Epidermal melanocyte (primary cell): ENCODE data around the gene CNTNAP2.

ENCODE experiments used
- DNase-seq: peaks from one replicate; pipeline ENCODE4 v3.0.0; 2011; ENCODE audit warnings: low spot score; ENCODE audit not compliant: insufficient read length

Gene CNTNAP2

DNA sequence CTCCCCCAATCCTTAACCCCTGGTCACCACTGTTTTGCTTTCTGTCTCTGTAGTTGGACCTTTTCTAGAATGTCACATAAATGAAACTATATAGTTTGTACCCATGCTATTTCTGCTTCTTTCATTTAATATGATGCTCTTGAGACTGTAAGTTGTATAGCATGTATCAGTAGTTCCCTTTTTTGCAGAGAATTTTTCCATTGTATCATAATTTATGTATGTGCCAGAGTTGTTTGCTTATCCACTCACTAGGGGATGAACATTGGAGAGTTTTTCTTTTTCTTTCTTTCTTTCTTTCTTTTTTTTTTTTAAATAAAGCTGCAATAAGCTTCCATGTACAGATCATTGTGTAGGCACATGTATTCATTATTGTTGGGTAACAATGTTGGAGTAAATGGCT, 544.8 kb downstream of the CNTNAP2 start:
- no peak for DNase-seq

GRCh38 chr7:146661929-146662328, 545.3 kb downstream of the CNTNAP2 start:
- DNase-seq, result no peak

GRCh38 chr7:146665023-146665422, 548.4 kb downstream of the CNTNAP2 start:
- DNase-seq, result no peak

- DNase-seq, result no peak
Measured at GRCh38 chr7:146670532-146670931, 553.9 kb downstream of the CNTNAP2 start.

GRCh38 chr7:146681487-146681886, 564.9 kb downstream of the CNTNAP2 start:
- no peak for DNase-seq

DNA sequence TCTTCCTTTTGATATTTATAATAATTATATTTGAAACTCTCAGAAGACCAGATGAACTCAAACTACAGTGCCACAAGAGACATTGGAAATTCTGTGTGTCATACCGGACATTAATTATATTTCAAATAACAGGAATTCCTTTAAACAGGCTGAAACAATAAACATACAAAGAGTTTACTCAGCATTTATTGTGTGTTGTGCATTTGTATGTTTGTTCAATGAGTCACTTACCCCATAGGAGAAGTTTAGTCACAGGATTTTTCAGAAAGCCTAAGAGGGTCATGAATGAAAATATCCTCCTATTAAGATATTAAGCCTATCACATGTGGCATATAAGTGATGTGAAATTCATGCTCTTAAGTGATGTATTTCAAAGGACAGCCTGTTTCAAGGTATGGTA, 566.8 kb downstream of the CNTNAP2 start:
- no peak for DNase-seq

DNA sequence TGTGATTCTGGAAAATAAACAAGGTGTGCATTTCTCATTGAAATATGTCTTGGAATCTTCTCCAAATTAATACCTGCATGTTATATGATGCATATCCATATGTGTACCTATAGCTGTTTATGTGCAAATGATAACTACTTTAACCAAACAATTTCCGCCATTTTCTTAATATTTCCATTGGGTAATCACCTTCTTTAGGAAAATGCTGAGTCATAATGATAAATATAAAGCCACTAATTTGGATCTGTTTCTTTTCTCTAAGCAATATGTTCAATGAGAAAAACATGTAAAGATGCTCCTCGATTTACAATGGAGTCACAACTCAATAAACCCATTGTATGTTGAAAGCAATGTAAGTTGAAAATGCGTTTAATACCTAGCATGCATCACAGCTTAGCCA, 574.4 kb downstream of the CNTNAP2 start:
- DNase-seq, result no peak

- no peak for DNase-seq
Measured at GRCh38 chr7:146698995-146699610, 582.5 kb downstream of the CNTNAP2 start.

DNA sequence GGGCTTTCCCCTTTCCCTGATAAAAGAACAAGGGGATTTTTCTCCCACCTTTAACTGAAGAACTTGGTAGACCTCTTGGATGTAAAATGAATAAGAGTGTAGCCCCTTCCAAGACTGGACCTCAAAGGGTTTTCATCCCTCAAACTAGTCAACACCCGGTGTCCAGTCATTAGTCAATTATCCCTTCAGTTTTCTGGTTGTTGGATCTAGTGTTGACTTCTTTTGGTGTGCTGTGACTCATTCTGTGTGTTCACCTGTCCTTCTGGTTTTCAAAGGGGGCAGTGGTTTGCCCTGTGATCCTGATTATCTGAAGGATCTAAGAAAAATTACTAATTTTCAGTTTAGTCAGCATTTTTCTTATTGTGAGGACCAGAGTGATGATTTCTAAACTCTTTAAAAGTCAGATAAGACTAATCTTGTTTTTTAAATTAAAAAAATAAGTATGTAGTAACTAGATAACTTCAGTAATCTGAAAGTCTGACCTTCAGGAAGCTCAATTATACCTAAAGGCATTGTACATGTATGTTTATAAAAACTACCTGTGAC, 583.5 kb downstream of the CNTNAP2 start:
- no peak for DNase-seq

- no peak for DNase-seq
Measured at GRCh38 chr7:146701166-146701565, 584.6 kb downstream of the CNTNAP2 start.

DNA sequence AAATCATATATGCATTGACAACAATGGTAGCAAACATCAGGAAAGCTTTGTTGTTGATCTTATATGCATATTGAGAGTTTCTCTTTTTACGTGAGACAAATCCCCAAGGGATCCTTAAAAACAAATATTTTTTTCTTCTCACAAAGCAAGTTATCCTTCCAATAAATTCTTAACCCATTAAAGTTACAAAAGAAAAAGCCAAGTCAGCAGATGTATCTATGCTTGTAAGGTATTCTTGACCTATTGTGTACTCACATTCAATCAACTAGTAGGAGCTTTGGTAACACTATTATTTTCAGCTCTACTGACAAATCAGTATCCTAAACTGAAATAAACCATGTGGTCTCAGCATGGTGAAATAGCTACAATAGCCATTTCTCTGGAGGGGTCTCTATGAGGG, 586.3 kb downstream of the CNTNAP2 start:
- DNase-seq, result no peak

DNA sequence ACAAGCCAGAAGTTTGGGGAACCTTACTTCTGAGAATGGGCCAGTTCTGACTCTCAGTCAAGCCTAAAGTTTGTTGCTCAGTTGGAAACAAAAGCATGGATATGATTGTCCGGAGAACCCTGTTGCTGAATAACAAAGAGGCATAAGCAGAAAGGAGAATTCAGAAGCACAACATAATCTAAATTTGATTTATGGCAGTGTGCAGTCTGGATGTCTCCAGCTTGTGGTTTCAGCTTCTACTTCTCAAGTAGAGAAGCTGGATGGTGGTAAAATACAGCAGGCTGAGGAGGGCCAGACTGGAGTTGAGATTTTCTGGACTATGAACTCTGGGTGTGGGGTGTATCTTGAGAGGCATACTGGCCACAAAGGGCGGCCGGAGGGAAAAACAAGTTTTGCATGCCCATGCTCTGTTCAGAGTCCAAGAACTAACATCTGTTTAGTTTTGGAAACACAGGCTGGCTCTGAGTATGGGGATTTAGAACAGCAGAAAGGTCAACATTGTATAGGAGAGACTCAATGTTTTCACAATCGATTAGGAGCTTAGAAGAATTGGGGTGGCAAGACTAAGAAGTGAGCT, 592.9 kb downstream of the CNTNAP2 start:
- DNase-seq, result no peak

GRCh38 chr7:146713205-146713604, 596.6 kb downstream of the CNTNAP2 start:
- no peak for DNase-seq

DNA sequence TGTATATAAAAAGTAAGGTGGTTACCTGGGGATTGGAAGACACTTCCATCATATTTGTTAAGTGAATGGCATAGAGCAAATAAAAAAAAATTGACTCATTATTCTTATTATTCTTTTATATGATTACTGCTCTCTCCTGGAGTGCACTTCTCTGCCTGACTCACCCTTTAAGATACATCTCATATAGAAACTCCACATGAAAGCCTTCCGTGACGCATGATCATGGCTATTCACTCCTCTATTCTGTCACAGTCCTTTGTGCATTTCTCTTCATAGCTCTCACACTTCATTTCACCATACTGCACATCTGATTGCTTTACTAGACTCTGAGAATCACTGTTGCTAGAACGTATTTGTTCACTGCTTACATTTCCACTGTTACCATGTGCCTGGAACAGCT, 597.3 kb downstream of the CNTNAP2 start:
- no peak for DNase-seq

GRCh38 chr7:146720195-146720594, 603.6 kb downstream of the CNTNAP2 start:
- DNase-seq, result no peak

DNA sequence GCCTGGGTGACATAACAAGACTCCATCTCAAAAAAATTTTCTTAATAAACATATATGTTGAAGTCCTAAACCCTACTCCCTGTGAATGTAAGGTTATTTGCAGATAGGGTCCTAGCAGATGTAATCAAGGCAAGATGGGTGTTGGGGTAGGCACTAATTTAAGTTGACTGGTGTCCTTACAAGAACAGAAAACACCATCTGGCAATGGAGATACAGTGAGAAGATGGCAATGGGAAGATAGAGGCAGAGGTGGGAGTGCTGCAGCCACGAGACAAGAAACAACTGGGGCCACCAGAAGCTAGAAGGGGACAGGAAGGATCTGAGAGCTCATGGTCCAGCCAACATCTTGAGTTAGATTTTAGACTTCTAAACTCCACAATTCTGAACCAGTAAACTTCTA, 606.4 kb downstream of the CNTNAP2 start:
- DNase-seq, result no peak

DNA sequence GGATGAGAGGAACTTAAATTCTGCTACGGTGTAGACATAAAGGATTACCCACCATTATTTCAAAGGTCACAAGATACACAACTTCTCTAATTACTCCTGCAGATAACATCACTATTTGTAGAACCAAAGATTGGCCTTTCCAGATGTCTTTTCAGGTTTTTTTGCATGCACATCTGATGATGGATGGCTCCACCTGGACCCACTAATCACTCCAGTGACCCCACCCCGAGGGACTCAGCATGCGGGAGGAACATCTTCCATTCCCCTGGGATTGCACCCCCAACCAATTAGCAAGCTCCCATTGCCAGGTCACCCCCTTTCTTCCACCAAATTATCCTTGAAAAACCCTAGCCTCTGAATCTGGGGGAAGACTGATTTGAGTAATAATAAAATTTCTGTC, 608.9 kb downstream of the CNTNAP2 start:
- no peak for DNase-seq

GRCh38 chr7:146728141-146728540, 611.5 kb downstream of the CNTNAP2 start:
- no peak for DNase-seq

DNA sequence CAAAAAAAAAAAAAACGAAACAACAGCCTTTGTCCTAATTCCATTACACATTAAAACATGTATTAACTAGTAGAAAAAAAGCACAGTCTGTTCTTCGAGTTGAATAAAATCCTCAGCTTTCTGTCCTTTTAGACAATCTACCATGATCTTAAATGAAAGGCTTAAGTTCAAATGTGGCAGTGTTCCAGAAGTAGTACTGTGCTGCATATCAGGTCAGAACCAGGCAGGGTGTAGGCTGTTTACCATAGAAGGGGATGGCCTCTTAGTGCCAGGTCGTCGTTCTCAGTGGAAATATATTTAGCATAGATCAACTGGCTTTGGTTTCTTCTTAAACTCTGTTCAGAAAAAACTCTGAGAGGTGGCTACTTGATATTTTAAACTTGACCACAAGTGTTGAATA, 612.0 kb downstream of the CNTNAP2 start:
- no peak for DNase-seq

GRCh38 chr7:146731185-146731584, 614.6 kb downstream of the CNTNAP2 start:
- DNase-seq, result no peak

DNA sequence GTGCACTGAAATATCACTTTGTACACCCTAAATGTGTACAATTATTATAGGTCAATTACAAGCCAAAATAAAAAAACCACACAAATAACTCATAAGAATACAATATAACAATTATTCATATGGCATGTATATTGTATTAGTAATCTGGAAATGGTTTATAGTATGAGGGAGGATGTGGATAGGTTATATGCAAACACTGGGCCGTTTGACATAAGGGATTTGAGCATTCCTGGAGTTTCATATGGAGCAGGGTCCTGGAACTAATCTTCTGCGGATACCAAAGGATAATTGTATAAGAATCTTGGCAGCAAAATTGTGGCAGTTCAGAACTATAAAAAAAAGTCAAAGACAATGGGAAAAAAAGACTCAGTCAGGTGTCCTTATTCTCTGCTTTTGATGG, 619.4 kb downstream of the CNTNAP2 start:
- no peak for DNase-seq

GRCh38 chr7:146736446-146737190, 620.0 kb downstream of the CNTNAP2 start:
- no peak for DNase-seq

DNA sequence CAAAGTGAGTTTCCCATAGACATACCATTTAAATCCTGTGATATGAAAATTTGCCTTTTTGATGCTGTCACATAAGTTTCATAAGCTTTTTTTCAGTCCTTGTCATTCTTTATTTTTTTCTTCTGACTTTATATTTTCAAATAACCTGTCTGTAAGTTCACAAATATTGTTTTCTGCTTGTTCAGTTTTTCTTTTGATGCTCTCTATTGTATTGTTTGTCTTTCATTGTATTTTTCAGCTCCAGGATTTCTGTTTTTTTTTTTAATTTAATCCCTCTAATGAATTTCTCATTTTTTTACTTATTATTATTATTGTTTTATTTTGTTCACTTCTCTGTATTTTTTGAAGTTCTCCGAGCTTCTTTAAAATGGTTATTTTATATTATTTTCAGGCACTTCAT, 623.4 kb downstream of the CNTNAP2 start:
- DNase-seq, result no peak
